CD4-positive, alpha-beta T cell treated with Interleukin-12 subunit alpha and Interleukin-12 subunit beta, for 1 hour (primary cell): ENCODE data around the gene PAX8.

Experiments used
- DNase-seq: peaks from one replicate; pipeline ENCODE4 v3.0.0-alpha.2; 2020

The PAX8 gene

DNA sequence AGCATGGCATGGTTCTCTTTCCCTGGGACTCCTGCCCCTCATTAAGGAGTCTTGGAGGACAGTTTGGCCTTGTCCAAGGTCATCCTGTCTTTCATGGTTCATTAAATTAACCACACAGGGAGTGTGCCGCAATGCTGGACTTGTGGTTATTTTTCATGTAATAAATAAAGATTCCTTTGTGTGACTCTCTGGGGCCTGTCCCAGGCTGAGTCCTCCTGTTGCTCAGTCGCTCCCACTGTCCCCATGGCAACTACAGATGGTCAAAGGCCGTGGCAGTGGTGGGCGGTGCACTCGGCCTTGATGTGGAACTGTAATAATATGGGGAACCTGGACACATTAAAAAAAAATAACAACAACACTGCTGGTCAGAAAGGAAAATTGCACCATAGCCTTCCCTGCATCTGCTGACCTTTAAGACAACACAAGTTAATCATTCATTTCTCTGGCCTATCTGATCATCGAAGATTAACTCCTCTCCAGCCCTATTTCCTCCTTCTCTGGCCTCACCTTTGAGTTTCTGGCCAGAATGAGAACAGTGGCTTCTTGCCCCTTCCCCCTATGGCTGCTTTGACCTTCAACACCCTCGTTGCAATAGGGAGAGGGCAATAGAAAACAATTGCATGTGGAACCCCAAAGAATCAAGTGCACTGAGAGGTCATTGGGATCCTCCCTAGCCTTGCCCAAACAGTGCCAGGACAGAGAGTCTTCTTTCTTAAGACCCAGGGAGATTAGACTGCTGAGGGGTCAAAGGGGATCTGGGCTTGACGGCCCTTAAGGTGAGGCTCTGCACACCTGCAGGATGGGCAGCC lies 60.2 kb downstream of the PAX8 start:
- no peak for DNase-seq

DNA sequence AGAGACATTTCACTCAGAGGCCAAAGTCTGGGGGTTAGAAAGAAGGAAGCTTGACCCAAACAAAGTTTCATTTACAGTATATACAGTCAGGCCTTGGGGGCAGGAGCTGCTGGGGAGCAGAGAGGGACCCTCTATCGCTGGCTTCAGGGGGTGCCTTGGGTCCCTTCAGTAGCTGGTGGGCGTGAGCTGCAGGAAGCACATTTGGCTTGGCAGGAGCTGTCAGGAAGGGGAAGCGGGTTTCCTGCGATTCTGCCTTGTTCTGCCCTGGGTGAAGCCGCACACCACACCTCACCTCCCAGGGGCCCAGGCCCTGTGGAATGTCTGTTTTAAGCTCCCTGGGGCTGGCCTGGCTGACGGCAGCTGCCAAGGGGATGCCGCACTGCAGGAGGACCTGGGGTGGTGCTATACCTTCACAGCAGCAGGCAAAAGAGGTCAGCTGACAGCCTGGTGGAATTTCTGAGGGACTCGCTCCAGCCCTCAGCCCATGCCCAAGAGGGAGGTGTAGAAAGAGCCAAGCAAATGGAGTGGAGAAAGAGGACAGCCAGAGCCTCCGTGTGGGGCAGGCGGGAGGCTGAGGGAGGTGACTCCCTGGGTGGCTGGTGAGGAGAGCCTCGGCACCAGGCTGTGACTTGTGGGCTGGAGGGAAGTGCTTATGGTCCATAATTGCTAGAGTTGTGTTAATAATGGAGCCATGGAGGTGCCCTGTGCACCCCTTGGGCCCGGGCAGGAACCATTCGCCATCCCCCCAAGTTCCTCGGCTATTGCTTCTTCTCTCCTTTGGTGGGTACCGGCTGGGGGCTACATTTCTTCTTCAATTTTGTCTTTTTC lies 61.1 kb downstream of the PAX8 start:
- no peak for DNase-seq

DNA sequence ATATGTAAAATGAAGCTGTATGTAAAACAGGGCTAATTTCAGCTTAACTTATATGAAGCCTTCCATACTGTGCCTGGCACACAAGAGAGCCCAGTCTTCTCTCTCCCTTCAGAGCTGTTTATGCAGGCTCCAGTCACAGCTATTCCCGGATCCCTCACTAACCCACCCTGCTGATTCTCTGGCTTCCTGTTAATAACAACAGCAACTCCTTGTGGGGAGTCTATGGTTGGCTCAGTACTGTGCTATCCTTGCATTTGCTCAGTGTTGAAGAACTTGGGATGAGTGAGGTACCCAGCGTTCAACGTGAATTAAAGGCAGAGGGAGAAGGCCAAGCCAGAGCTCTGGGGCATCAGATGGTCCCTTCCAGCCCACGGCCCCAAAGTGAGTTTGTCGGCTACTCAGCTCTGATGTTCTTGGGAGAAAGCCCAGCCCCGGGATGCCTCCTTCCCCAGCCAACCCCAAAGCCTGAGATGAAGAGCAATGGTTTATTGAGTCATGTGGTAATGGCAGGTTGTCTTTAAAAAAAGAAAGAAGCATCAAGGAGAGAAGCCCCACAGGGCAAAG lies 61.7 kb downstream of the PAX8 start:
- DNase-seq, result no peak

DNA sequence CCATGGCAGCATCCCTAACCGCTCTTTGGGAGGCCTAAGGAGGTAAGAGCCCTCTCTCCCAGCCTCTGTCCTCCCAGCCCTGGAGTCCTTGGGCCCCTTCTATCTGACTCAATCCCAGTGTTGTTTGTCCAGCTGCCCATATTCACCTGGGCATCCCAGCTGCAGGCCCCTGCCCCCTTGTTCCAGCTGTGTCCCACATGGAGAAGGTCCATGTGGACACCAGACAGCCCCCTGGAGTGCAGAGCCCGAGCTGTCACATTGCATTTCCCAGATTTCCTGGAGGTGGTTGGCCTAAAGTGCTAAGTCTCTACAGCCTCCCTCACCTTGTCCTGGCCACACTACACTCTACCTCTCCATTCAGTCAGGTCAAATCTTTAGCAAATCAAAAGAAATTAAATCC lies 62.4 kb downstream of the PAX8 start:
- no peak for DNase-seq

DNA sequence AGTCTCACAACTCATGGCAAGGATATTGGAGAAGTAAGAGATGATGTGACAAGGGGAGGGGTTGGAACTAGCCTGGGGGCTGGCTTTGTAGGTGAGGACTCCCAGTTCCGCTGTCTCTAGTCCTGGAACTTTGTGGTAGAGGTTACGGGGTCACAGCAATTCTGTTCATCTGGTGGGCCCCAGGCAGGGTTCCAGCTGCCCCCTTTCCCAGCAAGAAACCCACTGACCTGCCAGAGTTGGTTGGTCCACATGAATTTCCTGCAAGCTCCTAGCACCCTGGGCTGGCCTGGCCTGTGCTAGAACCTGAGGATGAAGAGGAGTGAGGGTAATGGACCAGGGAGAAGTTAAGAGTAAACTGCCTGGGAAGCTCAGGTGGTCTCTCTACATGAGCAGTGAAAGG lies 63.7 kb downstream of the PAX8 start:
- no peak for DNase-seq

DNA sequence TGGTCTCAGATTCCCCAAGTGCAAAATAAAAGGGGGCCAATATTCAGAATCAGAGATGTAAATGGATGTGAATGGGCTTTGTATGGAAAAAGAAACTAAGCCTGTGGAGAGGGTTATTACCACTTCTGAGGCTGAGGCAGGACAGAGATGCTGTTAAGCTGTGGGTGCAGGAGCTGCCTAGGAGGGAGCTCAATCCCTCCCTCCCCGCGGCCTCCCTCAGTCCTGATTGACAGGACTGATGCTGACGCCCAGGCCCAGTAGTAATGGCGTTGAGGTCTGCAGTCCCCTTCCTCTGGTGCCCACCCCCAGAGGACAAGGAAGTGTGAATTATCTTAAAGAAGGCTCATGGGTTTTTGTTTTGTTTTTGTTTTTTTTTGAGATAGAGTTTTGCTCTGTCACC lies 64.6 kb downstream of the PAX8 start:
- DNase-seq, result no peak

DNA sequence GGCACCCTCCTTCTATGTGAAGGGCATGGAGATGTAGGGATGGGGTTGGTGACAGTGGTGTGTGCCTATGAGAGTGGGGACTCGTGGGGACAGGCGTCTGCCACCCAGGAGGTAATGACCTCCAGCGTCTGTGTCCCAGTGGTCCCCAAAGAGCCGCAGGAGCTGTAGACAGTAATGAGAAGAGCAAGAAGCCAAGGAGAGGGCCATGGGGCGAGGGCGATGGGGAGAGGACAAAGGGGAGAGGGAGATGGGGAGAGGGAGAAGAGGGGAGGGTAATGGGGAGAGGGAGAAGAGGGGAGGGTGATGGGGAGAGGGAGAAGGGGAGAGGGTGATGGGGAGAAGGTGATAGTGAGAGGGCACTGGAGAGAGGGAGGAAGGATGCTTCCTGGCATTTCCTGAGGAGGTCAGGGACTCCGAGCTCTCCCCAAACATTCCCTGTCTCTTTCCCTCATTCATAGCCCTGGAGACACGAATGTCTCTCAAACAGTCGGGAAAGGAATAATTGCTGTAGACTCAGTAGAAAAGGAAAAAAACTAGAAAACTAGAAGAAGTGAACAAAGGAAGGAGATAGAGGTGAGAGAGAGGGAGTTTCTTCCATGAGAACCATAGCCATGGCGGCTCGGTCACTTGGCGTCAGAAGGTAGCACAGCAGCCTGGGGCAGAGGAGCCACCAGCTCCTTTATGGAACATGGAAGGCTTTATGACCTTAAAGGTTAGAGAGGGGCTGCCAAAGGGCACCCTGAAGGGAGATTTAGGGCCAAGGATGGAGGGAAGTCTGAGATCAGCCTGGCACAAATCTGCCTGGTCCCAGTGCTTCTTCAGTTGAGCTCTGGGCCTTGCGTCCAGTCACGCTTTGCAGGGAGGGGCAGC lies 65.4 kb downstream of the PAX8 start:
- no peak for DNase-seq

DNA sequence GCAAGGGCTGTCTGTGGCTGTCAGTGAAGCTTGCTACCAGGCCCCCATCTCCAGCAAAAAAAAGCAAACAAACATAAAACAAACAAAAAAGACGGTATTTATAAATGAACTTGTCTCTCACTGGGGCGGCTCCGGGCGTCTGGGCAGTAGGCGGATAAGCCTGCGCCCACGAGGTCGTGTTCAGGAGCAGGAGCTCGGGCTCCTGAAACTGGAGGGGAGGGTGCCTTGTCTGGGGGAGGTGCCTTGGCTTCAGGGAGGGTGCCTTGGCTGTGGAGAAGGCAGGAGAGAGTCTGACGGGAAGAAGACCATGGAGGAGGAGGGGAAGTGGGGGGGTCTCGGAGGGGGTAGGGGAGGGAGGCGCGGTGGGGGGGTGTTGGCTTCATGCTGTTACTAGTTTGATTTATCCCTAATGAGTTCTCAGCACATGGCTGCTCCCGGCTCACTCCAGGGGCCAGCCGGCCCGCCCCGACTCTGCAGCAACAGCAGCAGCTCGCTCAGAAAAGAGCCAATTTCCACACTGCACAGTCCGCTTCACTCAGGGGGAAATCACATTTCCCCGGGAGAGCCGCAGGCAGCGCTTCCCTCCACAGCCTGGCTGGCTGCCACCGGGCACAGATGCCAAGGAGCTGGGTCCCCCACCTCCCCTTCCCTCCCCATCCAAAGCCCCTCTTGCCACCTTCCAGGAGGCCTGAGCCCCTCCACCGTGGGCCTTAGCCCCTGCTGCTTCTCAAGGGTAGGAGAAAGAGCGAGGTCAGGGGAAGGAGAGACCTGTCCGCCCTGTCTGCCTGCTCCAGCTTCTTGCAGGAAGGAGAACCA lies 66.3 kb downstream of the PAX8 start:
- DNase-seq, result no peak

DNA sequence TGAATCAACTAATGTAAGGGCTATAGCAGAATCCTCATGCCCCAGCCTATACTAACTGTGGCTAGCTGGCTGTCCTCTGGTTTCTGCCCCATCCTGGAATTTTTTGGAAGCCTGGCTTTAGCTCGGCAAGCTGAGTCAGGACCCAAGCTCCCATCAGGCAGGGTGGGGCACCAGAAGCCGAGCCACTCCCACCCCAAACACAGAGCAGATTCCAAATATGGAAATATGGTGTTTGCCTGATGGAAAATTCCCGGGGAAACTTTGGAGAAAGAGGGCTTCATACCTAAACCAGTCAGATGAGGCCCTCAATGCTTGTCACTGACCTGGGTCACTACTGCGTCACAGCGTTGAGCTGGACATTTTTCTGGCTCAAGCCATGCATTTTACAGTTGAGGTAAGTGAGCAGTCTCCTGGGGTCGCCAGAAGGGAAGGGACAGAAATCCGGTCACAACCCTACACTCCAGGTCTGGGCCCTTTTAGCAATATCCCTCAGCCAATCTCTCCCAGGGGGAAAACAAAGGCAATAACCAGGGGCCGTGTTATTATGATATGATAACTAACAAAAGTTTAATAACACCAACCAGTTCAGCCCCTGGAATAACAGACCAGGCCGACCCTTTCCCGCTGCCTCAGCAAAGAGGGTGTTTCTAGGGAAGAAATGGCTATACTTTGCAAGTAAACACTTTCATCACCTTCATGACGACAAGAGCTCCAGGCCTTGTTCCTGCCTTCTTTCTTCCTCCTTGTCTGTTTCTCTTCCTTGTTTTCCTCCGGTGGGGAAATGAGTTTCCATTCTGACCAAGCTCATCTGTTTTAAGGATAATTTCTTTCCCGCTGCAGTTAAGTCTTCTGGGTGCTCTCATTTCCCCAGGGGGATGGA lies 67.3 kb downstream of the PAX8 start:
- no peak for DNase-seq

DNA sequence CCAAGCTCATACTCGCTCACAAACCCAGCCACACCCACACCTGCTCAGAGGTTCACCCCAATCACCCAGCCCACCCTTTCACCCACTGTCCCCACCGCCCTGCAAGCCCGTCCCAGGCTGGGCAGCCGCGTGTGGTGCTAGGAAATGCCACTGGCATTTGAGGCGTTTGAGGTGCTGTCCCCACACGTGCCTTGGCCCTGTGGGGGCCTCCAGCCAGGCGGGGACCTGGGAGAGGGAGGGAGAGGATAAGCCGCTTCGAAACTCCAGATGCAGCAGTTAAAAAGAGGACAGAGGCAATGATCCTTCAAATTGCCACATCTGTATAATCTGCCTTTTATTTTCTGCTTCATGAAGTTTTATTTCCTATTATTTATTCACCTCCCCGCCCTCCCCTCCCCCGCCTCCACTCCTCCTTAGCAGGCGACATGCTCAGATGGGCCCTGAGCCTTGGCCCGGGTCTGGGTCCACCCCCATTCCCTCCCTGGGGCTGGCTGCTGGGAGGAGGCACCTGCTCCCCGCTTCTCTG lies 69.0 kb downstream of the PAX8 start:
- no peak for DNase-seq

DNA sequence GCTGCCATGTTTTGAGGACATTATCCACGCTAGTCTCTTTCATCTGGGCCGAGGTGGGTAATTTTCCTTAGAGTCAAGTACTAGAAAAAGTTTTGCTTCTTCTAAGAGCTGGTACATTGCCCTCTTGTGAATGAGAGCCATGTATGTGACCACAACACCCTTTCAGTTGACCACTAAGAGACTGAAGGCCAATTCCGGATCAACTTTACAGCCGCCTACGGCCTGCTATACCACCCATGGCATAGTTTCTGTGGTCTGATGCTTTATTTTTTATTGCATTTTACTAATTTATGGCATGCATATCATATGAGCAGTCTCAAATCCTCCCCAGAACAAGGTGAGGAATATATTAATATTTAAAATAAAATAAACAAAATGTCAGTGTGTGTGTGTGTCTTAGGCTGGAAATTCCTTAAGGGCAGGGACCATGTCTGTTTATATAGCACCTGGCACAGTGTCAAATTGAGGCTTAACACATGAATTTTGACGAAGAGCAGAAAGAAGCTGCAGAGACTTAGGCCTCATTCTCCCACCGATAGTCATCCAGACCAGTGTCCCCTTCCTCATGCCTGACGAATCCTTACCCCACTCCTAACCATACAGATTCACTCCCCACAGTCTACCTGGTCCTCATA lies 69.6 kb downstream of the PAX8 start:
- DNase-seq, result no peak

DNA sequence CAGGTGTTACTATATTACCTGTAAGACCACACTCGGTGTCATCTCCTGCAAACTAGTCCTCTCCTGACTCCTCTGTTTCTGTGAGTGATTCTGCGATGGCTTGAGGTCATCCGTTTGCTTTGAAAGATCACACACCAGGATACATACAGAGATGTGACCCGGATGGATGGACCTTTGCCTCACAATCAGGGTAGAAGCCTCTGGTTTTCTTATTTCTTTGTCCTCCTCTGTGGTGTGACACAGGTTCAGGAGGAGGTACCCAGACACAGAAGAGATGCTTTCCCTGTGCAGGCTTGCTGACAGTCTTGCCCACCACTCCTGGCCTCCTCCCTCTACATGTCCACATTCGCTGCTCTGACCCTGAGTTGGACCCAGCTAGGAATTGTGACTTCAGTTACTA lies 70.3 kb downstream of the PAX8 start:
- DNase-seq, result no peak

DNA sequence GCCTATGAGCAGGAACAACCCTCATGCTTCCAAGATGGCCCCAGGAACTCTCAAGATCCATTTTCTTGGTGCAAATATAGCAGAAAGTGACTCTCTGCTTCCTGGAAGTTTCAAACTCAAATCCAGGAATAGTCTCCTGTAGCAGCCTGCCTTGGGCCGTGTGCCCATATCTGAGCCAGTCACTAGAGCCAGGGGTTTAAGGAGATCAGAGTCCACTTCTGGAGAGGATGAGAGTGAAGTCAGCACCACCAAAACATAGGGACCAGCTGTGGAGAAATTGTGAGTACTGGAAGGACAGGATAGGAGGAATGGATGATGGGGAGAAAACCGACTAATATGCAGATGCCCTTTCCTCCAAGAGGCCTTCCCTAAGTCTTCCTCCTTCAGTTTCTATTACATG lies 71.7 kb downstream of the PAX8 start:
- no peak for DNase-seq

DNA sequence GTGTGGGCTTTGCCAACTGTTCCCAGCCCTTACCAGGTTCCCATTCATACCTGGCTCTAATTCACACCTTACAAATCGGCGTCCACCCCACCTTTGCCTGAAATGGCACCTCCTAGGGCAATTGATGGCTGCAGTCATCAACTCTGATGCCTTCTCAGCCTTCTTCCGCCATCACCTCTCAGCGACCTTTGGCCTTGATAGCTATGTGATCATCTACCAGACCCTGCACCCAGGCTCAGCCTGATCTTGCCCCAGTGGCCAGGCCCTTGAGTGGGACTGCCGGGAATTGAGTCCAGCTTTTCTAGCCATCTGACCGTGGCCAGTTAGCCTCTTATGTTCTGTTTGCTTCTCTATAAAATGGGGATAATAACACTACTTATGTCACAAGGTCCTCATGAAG lies 72.5 kb downstream of the PAX8 start:
- DNase-seq, result no peak

DNA sequence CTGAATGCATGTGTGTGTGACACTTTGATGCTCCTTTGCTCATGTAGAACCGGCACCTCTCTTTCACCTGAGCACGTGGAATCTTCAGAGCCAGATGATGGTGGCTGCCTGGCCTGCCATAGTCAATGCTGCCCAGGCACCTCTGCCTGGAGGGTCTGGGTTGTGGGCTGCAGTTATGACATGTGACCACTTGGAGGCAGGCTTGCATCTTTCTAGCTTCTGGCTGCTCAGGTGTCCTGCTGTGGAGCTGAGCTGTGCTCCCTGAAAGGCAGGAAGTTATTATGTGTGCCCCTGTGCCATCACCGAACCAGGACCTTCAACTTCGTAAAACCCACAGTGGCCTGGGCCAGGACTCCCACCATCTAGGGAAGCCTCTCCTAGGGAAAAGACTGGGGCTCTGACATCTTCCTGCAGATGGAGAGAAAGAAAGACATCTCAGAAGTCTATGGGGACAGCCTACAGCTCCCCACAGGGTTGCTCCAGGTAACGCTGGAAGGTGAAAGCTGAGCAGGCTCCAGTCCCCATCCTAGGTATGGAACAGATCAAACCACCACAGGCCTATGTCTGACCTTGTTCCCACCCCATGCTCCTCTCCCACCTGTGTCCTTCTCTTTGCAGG lies 74.7 kb downstream of the PAX8 start:
- DNase-seq, result peak; percentile 79

DNA sequence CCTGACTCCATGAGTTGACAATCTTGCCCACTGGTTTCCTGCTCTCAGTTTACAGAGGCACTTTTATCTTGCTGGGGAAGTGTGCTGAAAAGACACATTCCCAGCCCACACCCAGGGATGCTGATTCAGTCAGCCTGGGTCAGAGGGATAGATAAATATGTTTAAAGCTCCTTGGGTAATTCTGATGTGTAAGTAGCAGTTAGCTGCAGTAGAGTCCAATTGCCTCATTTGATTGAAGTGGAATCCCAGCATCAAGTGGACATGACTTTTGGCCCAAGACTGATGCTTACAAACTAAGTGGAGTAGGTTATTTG lies 75.5 kb downstream of the PAX8 start:
- DNase-seq, result no peak

DNA sequence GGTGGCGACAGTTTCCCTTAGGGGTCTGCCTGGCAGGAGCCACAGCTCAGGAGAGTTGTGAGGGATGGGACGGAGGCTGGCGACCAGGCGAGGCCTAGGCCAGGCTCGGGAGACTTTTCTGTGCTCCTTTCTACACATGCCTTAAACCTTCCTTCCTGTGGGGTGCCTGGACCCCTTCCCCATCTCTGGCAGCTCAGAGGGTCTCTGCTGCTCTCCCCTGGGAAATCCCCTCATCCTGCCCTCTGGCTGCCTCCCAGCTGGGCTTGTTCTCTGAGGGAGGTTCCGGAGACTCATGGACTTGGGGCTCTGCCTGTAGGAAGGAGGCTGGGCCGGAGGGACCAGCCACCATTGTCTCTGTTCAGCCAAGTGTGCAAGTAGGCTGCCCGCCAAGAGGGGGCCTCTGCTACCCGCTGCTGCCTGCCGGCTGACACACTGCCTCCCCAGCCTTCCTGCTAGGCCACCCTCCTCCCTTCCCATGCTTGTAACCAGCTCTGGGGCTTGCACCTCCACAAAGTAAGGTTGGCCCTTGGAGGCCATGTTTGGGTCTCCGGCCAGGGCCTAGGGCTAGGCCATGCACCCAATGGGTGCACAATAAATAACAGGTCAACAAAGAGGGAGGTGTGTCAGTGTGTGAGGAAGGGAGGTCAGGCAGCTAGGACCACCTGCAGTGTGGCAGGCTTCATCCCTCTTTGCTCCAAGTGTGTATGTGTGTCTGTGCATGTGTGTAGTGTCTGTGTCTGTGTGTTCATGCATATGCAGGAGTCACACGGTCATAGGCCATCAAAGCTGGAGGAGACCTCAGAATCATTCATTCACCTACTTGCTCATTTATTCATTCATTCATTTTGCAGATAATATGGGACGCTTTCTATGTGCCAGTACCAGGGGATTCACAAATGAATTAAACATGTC lies 76.2 kb downstream of the PAX8 start:
- DNase-seq, result no peak

DNA sequence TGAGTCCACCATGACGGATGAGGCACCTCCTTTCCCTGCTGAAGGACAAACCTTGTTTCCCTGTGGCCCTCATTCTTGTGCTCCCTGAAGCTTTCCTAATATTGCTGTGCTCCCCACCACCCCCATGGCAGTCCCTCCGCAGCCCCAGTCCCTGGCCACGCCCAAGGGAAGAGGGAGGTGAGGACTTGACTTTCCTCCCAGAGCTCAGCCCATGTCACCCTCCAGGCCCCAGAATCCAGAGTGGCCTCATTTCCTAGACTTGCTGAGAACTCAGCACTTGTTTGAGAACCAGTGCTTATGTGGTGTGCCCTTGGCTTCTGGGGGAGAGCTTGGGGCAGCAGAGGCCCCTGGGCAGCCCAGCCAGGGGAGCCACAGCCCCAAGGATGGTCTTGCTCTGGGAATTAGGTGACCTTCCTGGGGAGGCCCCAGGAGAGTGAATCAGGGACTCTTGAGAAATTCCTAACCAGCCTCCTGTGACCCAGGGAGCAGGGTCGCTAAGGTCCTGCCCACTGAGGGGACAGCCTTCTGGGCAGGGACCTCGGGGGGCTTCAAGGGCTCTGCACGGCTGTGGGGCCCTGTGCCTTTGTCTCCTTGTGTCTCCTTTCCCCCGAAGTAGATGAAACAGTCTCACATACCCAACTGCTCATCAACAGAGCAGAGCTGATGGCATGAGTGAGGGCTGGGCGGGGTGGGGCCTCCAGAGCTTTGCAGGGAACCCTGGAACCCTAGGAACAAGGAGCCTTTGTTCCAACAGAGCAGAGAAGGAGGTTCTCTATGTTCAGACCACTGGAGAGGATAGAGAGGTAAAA lies 77.0 kb downstream of the PAX8 start:
- DNase-seq, result no peak
